ENCODE results near the gene UGT1A1.

Gene UGT1A1

DNA sequence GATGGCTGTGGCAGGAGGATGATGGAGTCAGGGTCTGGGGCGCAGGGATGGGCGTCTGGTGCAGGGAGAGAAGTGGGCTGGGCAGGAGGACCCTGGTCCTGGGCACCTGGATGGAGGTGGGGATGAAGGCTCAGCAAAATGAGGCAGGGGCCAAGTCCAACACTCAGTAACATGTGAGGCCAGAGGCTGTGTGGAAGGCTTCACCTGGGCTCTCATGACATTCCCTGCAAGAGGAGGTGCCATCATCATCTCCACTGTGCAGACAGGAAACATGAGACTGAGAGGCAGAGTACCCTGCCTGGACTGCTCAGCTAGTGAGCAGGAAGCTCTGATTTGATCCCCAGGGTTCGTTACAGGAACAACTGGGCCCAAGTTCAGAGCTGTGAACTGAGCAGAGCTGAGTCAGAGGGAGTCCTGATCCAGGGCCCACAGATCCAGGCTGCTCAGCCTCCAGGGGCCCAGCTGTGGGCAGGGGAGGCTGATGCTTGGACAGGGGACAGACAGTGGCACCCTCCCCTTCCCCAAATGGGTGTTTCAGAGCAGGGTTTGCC lies 57.4 kb downstream of the UGT1A1 start:
- DNase-seq (ENCODE audit: low read depth), result no peak

DNA sequence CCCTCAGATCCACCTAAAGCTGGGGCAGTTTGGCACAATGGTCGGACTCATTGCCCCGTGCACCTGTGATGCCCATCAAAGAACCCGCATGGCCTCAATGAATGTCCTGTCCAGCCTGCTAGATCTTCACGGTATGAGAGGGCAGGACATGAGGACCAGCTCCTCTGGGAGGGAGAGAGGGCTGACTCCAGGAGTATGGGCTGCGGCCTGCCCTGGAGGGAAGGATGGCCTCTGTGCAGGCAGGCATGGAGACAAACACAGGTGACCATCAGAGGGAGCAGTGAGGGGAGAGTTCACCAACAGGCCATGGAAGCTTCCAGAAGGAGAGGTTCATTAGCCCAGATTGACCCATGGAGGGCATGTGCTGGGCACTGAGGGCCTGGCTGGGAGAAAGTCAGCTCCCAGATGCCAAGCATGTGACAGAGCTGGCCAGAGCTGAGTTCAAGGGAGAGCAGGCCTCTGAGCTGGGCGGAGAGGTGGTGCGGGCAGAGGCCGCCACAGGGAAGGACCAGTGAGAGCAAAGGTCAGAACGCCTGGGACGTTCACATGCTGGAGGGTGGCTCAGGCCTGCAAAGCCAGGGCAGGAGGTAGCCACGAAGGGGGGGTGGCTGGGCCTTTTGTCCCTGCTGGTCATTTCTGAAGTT lies 58.0 kb downstream of the UGT1A1 start:
- no peak for DNase-seq (ENCODE audit: low read depth)

GRCh38 chr2:233818639-233819621 lies 58.9 kb downstream of the UGT1A1 start:
- no peak for DNase-seq (ENCODE audit: low read depth)

- no peak for DNase-seq (ENCODE audit: low read depth)
Observed at GRCh38 chr2:233819884-233820773, 60.1 kb downstream of the UGT1A1 start.

DNA sequence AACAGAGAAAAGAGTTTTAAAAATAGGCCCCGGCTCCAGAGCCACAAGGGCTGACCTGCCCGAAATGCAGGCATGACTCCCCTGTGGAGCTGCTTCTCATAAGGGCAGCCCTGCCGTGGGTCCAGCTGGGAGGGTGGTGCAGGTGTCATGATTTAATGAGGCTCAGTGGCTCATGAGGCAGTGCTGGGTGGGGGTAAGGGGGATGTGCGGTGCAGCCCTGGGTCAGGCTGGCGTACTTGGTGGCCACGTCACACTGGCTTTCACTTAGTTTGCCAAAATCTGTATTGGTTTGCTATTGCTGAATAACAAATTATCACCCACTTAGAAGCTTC lies 60.7 kb downstream of the UGT1A1 start:
- DNase-seq (ENCODE audit: low read depth), result no peak

DNA sequence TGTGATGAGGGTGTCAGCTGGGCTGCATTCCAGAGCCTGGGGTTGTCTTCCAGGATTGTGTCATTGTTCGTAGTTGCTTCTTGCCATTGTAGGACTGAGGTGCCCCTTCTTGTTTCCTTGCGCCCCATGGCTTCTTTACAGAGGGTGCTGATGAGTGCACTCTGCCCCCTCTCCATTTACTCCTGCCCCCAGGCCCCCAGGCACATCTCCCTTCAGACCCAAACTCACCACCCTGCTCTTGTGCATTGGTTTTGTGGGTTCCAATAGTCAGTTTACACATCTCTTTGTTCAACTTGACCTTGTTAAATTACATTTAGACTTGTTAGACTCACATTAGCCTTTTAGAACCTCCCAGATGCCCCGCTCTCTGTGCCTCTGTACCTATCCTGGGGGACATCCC lies 61.1 kb downstream of the UGT1A1 start:
- DNase-seq (ENCODE audit: low read depth), result no peak

- DNase-seq (ENCODE audit: low read depth), result no peak
Observed at GRCh38 chr2:233821709-233822100, 61.6 kb downstream of the UGT1A1 start.

GRCh38 chr2:233822101-233822771 lies 62.2 kb downstream of the UGT1A1 start:
- no peak for DNase-seq (ENCODE audit: low read depth)
